ENCODE data around the gene ZNF334.
A peak's percentile ranks its signal among the peaks of the same experiment; 100 is the strongest.

ZNF334 gene

DNA sequence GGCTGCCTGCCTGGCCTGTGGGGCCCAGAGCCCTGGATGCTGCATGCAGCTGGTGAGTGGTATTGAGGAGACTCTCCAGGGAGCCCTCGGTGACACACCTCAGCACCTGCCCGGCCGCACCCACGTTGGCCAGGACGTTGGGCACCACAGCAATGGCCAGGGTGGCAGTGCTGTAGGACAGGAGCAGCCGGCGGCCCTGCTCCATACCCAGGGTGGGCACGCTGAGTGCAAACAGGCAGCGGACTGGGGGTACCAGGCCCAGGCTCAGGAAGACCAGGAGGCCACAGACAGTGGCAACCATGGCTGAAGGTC lies 32.4 kb upstream of the ZNF334 start:
- DNase-seq (ENCODE audit: low spot score), result no peak

- DNase-seq (ENCODE audit: low spot score), result no peak
These were observed 31.9 kb upstream of the ZNF334 start for GRCh38 chr20:46545077-46545826.

GRCh38 chr20:46544576-46544975 lies 31.2 kb upstream of the ZNF334 start:
- DNase-seq (ENCODE audit: low spot score), result no peak

- no peak for DNase-seq (ENCODE audit: low spot score)
These were observed 30.6 kb upstream of the ZNF334 start for GRCh38 chr20:46543959-46544358.

DNA sequence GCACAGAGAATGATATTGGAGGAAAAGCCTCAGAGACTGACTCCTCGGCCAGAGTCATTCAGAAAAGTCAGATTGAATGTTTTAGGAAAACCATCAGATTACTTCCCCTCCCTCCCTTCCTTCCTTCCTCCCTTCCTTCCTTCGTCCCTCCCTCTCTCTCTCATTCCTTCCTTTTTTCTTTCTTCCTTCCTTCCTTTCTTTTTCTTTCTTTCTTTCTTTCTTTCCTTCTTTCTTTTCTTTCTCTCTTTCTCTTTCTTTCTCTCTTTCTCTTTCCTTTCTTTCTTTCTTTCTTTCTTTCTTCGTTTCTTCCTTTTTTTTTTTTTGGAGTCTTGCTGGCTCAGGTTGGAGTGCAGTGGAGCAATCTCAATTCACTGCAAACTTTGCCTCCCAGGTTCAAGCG lies 29.7 kb upstream of the ZNF334 start:
- no peak for DNase-seq (ENCODE audit: low spot score)

DNA sequence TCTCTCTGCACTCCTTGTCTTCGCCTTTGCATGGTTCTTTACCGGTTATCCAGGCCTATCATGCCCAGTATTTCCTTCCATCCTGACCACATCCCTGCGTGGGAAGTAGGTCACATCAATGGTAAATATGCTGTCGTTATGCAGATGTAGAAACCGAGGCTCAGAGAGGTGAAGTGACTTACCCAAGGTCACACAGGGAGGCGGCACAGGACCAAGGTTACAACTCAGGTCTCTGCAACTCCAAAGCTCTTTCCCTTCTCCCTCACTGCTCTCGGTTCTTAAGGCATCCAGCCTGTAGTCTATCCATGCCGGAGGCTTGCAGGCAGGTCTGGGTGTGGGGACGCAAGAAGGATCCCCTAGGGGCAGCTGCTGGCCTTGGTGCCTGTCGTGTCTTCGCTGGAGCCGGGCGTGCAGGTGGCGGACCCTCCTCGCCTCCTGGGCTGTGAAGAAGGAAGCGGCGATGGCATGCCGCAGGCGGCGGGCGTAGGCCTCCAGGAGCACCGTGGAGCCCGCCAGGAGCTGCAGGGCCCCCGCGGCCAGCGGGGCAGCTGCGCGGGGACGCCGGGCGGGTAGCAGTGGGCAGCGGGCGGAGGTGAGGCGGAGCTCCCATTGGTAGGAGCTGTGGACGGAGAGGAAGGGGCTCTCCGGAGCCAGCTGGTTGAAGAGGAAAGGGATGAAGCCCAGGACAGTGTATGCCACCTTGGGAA lies 28.0 kb upstream of the ZNF334 start:
- no peak for DNase-seq (ENCODE audit: low spot score)

DNA sequence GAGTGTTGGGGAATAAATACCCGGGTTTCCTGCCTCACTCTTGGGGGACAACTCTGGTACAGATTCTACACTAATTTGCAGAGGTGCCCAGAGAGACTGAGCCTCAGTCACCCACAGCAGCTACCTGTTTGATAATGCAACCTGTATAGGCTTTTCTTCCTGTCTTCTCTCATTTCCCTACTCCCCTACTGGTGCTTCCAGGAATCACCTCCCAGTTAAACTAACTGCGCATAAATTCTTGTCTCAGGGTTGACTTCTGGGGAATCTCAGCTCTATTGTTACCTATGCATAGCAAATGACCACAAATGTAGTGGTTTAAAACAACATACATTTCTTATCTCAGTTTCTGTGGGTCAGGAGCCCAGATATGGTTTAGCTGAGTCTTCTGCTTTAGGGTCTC lies 25.8 kb upstream of the ZNF334 start:
- DNase-seq (ENCODE audit: low spot score), result no peak

GRCh38 chr20:46530640-46531039 lies 17.3 kb upstream of the ZNF334 start:
- DNase-seq (ENCODE audit: low spot score), result no peak

DNA sequence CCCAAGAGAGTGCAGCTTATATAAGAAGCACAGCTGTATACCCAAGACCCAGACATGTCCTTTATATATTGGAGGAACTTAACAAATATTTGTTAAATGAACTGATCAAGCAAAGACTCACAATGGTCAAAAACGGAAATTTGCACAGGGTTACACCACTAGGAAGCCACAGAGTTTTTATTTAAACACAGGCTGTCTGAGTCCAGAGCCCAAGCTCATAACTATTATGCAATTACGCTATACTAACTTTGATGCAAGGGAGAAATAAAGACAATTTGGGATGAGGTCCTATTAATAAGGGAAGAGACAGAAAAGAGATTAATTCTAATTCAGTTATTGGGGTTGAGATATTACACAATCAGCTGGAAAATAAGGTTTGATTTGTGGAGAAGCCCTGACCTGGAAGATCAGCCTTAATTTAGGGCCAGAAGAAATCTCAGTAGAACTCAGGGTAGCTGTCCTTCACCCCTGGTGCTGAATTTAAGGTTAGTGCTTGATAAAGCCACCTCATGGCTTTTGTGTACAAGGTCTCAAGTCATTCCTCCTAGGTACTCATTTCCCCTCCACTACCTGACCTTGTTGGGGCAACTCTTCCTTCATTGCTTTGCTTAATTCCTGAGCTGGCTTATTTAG lies 10.5 kb upstream of the ZNF334 start:
- no peak for DNase-seq (ENCODE audit: low spot score)

DNA sequence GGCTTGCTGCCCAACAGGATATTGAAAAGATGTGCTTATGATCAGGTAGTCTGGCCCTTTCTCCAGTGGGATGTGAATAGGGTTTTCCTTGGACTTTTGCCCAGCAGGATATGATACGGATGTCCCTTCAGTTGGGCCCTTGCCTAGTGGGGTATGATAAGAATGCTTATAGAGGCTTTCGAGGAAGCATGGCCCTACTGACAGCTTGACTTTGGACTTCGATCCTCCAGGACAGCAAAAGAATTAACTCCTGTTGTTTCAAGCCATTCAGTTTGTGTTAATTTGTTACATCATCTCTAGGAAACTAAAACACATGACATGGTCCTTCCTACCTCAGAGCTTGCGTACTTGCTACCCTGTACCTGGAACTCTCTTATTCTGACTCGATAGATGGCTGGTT lies 9.7 kb upstream of the ZNF334 start:
- DNase-seq (ENCODE audit: low spot score), result no peak

DNA sequence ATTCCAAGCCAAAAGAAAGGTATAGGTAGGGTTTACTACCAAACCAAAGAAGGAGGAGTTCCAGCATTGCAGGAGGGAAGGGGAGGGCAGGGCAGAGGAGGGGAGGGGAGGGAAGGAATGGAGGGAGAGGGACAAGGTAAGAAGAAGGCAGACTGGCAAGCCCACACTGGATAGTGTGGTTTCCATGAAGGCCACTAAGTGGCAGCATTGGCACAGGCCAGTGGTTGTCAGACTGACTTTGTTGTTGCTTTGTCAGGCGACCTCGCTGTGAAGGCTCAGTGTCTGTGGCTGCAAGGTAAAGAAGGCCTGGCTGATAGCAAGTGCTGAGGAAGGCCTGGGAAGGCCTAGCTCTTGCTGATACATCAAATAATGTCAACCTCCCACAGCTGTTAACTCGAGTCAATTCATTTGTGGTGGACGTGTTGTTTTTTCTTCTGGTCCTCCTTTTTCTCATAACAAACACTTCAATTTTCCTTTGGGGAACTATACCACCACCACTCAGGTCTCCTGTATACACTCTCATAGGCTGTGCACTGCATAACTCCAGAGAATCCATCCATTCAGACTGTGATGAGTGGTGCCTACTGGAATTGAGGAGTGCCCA lies 7.7 kb upstream of the ZNF334 start:
- peak; percentile 10 for DNase-seq (ENCODE audit: low spot score)

DNA sequence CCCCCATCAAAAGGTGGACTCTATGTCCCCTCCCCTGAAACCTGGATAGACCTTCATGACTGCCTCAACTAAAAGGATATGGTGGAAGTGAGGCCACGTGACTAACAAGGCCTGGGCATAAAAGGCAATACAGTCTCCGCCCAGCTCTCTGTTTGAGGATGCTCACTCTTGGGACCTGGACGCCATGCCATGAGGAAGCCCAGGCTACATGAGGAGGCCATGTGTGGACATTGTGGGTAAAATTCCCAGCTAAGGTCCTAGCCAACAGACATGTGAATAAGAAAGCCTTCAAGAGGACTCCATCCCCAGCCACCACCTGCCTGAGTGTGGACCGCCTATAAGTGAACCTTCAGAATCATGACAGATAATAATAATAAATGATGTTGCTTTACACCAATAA lies 7.2 kb upstream of the ZNF334 start:
- DNase-seq (ENCODE audit: low spot score), result no peak

- no peak for DNase-seq (ENCODE audit: low spot score)
These were observed 6.2 kb upstream of the ZNF334 start for GRCh38 chr20:46519471-46520068.

GRCh38 chr20:46509523-46509922 lies 3.8 kb downstream of the ZNF334 start:
- DNase-seq (ENCODE audit: low spot score), result no peak

DNA sequence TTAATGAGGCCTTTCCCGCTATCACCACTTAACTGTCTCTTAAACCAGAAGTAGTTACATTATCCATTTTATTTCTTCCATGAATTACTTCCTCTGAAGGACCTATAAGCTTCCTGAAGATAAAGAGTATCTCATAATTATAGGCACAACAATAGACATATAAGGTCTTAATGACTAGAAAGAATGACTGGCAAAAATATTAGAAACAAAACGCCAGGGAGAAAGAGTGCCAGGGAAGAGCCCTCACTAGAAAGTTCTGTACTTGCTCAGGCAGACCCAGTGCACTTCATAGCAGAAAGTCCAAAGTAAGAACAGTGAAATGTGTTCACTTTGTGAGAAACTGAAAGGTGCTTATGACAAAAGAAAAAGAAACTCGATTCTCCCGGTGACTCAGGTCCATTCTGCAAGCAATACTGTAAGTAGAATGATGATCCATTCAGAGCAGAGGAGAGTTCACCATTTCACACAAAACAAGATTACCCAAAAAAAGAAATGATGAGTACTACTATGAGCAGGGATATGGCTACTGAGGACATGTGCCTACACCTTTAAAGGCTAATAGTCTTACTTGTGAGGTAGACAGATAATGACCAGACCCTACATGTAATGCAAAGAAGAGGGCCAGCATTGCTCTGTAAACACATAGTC lies 5.5 kb downstream of the ZNF334 start:
- DNase-seq (ENCODE audit: low spot score), result no peak

GRCh38 chr20:46505506-46505905 lies 7.9 kb downstream of the ZNF334 start:
- no peak for DNase-seq (ENCODE audit: low spot score)

GRCh38 chr20:46501961-46502360 lies 11.4 kb downstream of the ZNF334 start:
- DNase-seq (ENCODE audit: low spot score), result no peak

GRCh38 chr20:46501337-46501942 lies 11.9 kb downstream of the ZNF334 start:
- no peak for DNase-seq (ENCODE audit: low spot score)

DNA sequence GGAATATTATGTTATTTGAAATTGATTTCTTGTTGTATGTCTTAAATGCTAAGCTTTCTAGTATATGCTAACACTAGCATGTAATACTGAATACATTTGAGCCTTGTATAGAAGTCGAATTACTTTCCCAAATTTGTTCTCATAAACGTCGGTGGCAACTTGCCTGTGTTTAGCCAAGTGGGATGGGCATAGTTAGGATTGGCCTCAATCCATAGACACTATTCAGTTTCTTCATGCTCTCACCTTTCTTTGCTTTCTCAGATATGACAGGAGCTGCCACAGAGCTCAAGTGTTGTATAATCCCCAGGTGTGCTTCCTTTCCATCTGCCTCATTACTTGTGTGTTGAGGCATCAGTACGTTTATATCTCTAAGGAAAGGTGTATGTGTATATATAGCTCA lies 19.3 kb downstream of the ZNF334 start:
- no peak for DNase-seq (ENCODE audit: low spot score)

GRCh38 chr20:46491354-46491753 lies 22.0 kb downstream of the ZNF334 start:
- no peak for DNase-seq (ENCODE audit: low spot score)

DNA sequence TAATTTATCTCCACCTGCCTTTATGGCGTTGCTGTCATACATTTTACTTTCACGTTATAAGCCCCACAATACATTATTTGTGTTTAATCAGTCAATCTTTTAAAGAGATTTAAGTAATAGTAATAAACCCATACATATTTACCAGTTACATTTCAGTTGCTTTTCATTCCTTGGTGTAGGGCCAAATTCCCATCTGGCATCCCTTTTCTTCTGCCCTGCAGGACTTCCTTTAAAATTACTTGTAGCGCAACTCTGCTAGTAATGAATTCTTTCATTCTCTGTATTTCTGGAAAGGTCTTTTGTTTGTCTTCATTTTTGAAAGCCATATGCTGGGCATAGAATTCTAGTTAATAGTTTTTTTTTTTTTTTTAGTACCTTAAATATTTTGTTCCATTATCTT lies 24.9 kb downstream of the ZNF334 start:
- DNase-seq (ENCODE audit: low spot score), result no peak

DNA sequence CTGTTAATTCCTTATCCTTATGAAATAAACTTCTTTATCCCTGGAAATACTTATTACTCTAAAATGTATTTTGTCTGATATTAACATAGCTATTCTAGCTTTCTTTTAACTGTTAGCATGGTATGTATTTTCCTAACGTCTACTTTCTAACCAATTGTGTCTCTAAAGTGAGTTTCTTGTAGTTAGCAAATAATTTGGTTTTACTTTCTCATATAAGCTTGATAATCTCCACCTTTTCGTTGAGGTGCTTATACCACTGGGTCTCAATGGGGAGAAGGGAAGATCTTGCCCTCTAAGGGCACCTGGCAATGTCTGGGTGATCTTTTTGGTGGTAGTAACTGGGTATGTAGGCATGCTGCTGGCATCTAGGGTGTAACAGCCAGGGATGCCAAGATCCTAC lies 25.7 kb downstream of the ZNF334 start:
- DNase-seq (ENCODE audit: low spot score), result no peak

Measured in hematopoietic multipotent progenitor cell treated with erythropoietin and hydrocortisone succinate and interleukin-3 and kit ligand, for 17 days (in vitro differentiated cells).